Measurements from ENCODE around the gene EPB41L2. TPM values are rescaled to one million over a fixed set of nuclear protein-coding genes. Genes with fewer than 3 reads are reported as not detected.

Gene EPB41L2
- total RNA-seq, 2 donors from 2014 or later, result 41.9 to 47.2 TPM

- peaks cover 0 to 41% of the 10 kb centered on the region in 2 donors for H3K4me1 ChIP-seq
- H3K9me3 ChIP-seq, result peaks cover 0 to 6% of the 10 kb centered on the region in 2 donors
- peak overlapping the region in 1 of 2 donors; percentile 0 for H3K27ac ChIP-seq
- no peak for TF ChIP-seq CTCF (IDR thresholded peaks at IDR 0.05)
- peak overlapping the region in 1 of 2 donors; percentile 10 for H3K4me3 ChIP-seq
- no peak for DNase-seq (ENCODE audit: low spot score)
- H3K36me3 ChIP-seq, result no peaks in the 10 kb centered on the region
- H3K27me3 ChIP-seq, result no peaks in the 10 kb centered on the region
Observed at GRCh38 chr6:131001945-131002660, 60.9 kb downstream of the EPB41L2 start.

- Histone ChIP-seq H3K27me3 (no peaks in the 10 kb centered on the region), H3K27ac (peak overlapping the region in 1 of 2 donors; percentile 0), H3K36me3 (no peaks in the 10 kb centered on the region), H3K9me3 (no peaks in the 10 kb centered on the region), H3K4me1 (peaks cover 0 to 46% of the 10 kb centered on the region in 2 donors), H3K4me3 (peak overlapping the region in 1 of 2 donors; percentile 10)
- TF ChIP-seq CTCF (IDR thresholded peaks at IDR 0.05), result no peak
- DNase-seq (ENCODE audit: low spot score), result no peak
Observed at GRCh38 chr6:131001111-131001736, 61.8 kb downstream of the EPB41L2 start.

- H3K27me3 ChIP-seq, result no peaks in the 10 kb centered on the region
- no peak for DNase-seq (ENCODE audit: low spot score)
- peaks cover 0 to 46% of the 10 kb centered on the region in 2 donors for H3K4me1 ChIP-seq
- no peaks in the 10 kb centered on the region for H3K36me3 ChIP-seq
- H3K4me3 ChIP-seq, result no peak overlapping the region
- H3K9me3 ChIP-seq, result no peaks in the 10 kb centered on the region
- no peak overlapping the region for H3K27ac ChIP-seq
- TF ChIP-seq CTCF (IDR thresholded peaks at IDR 0.05), result no peak
Observed at GRCh38 chr6:131000544-131000943, 62.5 kb downstream of the EPB41L2 start.

- Histone ChIP-seq H3K9me3 (no peaks in the 10 kb centered on the region), H3K36me3 (no peaks in the 10 kb centered on the region), H3K27me3 (no peaks in the 10 kb centered on the region), H3K4me3 (no peak overlapping the region), H3K4me1 (peaks cover 0 to 18% of the 10 kb centered on the region in 2 donors), H3K27ac (no peak overlapping the region)
- DNase-seq (ENCODE audit: low spot score), result no peak
- TF ChIP-seq CTCF (IDR thresholded peaks at IDR 0.05), result no peak
Observed at GRCh38 chr6:130997061-130997753, 65.8 kb downstream of the EPB41L2 start.

- Histone ChIP-seq H3K9me3 (no peaks in the 10 kb centered on the region), H3K27ac (no peak overlapping the region), H3K27me3 (no peaks in the 10 kb centered on the region), H3K4me3 (no peak overlapping the region), H3K36me3 (no peaks in the 10 kb centered on the region), H3K4me1 (peaks cover 0 to 12% of the 10 kb centered on the region in 2 donors)
- no peak for TF ChIP-seq CTCF (IDR thresholded peaks at IDR 0.05)
- no peak for DNase-seq (ENCODE audit: low spot score)
Observed at GRCh38 chr6:130996635-130997034, 66.4 kb downstream of the EPB41L2 start.

Data from right atrium auricular region (tissue), 2 donors.